ENCODE measurements around the gene RCOR1. TPM values are rescaled to one million over a fixed set of nuclear protein-coding genes. Genes with fewer than 3 reads are reported as not detected.
A peak's percentile ranks its signal among the peaks of the same experiment; 100 is the strongest.

Gene RCOR1
- total RNA-seq, 5 donors from 2014 or later (not counting 1 experiment from before 2014, with no cell fraction given), result 17.7 to 25.0 (median 18.7) TPM

DNA sequence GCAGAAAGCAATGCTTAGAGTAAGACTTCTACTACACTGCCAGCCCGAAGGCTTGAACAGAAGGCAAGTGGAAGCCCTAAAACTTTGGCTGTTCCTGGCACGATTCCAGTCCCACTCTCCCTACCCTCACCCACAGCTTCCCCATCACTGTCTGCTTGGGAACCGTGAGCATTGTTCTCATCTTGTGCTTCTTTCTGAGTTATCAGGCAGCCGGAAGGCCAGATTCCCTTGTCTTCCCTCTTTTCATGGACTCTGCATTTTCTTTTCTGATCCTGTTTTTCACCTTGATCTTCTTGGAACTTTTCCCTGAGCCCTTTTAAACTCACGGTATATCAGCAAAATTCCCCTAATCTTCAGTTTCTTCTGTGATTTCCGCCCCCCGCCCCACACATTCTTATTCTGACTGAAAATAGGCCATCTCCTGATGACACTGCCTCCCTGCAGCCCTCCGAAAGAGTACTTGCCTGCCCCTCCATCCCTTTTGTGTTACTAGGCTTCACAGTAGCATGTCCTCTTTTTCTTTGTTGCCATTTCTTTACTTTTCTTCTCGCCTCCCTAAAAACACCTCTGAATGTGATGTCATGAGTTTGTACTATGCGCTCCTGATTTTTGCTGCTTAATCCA is 29.9 kb downstream of the RCOR1 start:
- ChIA-PET CTCF (interaction anchor here in 1 of 2 donors (0.5 kb wide), 1 partner anchor 28 kb away, joined by 3 read pairs; no protein-coding TSS in a partner anchor), POLR2A (no interaction called here)
- Mint-ChIP-seq H3K27ac (peak overlapping the region in 1 of 2 donors; percentile 3), H3K36me3 (peaks cover 8% of the 10 kb centered on the region), H3K4me3 (no peak overlapping the region), H3K9me3 (no peaks in the 10 kb centered on the region), H3K27me3 (no peaks in the 10 kb centered on the region), H3K4me1 (peaks cover 50 to 57% (median 53%) of the 10 kb centered on the region in 3 donors)
- 52% methylated on average over 8 of the region's 10 CpGs for WGBS (ENCODE audit: insufficient coverage)
- Histone ChIP-seq H3K4me1 (ENCODE audit: control insufficient read depth in 1 of 2, extremely low read depth in 1 of 2, insufficient read depth in 2 of 2, low read length in 2 of 2) (no peaks in the 10 kb centered on the region), H3K36me3 (ENCODE audit: control insufficient read depth in 2 of 2, extremely low read depth in 1 of 2, insufficient read depth in 1 of 2, low read length in 1 of 2) (no peaks in the 10 kb centered on the region), H3K9me3 (no peaks in the 10 kb centered on the region), H3K27ac (ENCODE audit: low read length) (no peak overlapping the region), H3K27me3 (replicated peaks in 1 of 2; ENCODE audit: control insufficient read depth in 2 of 2, extremely low read depth in 1 of 2, insufficient read depth in 2 of 2, low read length in 1 of 2) (no peaks in the 10 kb centered on the region), H3K4me3 (ENCODE audit: control insufficient read depth in 1 of 2, extremely low read depth in 1 of 2, low read length in 1 of 2) (no peak overlapping the region)
- ATAC-seq (replicated peaks in 1 of 4) (no peak), DNase-seq (no peak)

DNA sequence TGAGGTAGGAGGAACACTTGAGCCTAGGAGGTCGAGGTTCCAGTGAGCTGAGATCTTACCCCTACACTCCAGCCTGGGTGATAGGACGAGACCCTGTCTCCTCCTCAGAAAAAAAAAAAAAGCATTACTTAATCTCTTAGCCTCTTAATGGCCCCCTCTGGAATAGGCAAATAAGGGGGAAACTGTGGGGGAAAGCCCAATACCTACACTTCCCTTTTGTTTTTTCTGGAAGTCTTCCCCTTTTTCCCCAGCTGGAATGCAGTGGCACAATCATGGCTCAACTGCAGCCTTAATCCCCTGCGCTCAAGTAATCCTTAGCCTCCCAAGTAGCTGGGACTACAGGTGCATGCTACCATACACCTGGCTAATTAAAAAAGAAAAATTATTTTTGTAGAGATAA is 32.2 kb downstream of the RCOR1 start:
- Mint-ChIP-seq H3K4me3 (no peak overlapping the region), H3K27me3 (no peaks in the 10 kb centered on the region), H3K36me3 (peaks cover 13% of the 10 kb centered on the region), H3K9me3 (no peaks in the 10 kb centered on the region), H3K27ac (no peak overlapping the region), H3K4me1 (peaks cover 50 to 54% (median 52%) of the 10 kb centered on the region in 3 donors)
- DNase-seq (no peak), ATAC-seq (replicated peaks in 1 of 4) (no peak)
- H3K4me1 ChIP-seq (ENCODE audit: control insufficient read depth in 1 of 2, extremely low read depth in 1 of 2, insufficient read depth in 2 of 2, low read length in 2 of 2), result no peaks in the 10 kb centered on the region
- H3K27ac ChIP-seq (ENCODE audit: low read length), result no peak overlapping the region
- no CpG with 5 or more reads among the region's 3 CpGs for WGBS (ENCODE audit: insufficient coverage)
- no peak overlapping the region for H3K4me3 ChIP-seq (ENCODE audit: control insufficient read depth in 1 of 2, extremely low read depth in 1 of 2, low read length in 1 of 2)
- ChIA-PET POLR2A (no interaction called here), CTCF (interaction anchor here in 1 of 2 donors (0.6 kb wide), 1 partner anchor 30 kb away, joined by 3 read pairs; no protein-coding TSS in a partner anchor)
- H3K27me3 ChIP-seq (replicated peaks in 1 of 2; ENCODE audit: control insufficient read depth in 2 of 2, extremely low read depth in 1 of 2, insufficient read depth in 2 of 2, low read length in 1 of 2), result no peaks in the 10 kb centered on the region
- no peaks in the 10 kb centered on the region for H3K9me3 ChIP-seq
- no peaks in the 10 kb centered on the region for H3K36me3 ChIP-seq (ENCODE audit: control insufficient read depth in 2 of 2, extremely low read depth in 1 of 2, insufficient read depth in 1 of 2, low read length in 1 of 2)

DNA sequence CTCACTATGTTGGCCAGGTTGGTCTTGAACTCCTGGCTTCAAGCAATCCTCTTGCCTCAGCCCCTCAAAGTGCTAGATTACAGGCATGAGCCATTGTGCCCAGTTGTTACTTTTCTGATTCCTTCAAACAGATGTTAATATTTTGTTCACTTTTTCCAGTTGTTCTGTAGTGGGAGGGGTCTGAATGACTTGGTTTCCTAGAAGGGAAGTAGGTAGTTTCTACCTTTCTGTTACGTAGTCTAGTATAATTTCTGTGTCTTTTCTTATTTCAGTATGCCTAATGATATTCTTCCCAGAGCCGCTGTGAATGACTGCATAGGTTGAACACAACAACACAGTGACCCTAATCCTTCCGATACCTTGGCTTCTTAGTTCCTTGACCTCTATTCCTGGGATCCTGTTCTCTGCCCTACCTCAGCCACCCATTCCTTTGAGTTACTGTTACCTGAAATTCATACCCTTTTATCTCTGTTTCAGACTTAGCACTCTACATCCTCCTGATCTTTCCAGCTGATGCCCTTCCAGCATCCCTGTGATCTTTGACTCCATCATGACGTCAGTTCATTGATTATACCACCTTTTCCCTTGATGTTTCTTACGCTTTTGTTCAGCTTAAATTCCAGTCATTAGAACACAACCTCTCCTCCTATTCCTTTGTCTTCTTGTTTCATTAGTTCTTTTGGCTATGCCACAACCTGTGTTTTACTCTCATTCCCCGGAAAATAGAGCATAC is 33.3 kb downstream of the RCOR1 start:
- H3K9me3 Mint-ChIP-seq, result no peaks in the 10 kb centered on the region
- DNase-seq, result no peak
- no peaks in the 10 kb centered on the region for H3K4me1 ChIP-seq (ENCODE audit: control insufficient read depth in 1 of 2, extremely low read depth in 1 of 2, insufficient read depth in 2 of 2, low read length in 2 of 2)
- 94% methylated on average over 4 of the region's 6 CpGs for WGBS (ENCODE audit: insufficient coverage)
- CTCF ChIA-PET, result interaction anchor here in 1 of 2 donors (0.6 kb wide), 1 partner anchor 110 kb away, joined by 3 read pairs; no protein-coding TSS in a partner anchor
- peaks cover 52 to 55% (median 55%) of the 10 kb centered on the region in 3 donors for H3K4me1 Mint-ChIP-seq
- H3K9me3 ChIP-seq, result no peaks in the 10 kb centered on the region
- H3K4me3 ChIP-seq (ENCODE audit: control insufficient read depth in 1 of 2, extremely low read depth in 1 of 2, low read length in 1 of 2), result no peak overlapping the region
- no peaks in the 10 kb centered on the region for H3K36me3 ChIP-seq (ENCODE audit: control insufficient read depth in 2 of 2, extremely low read depth in 1 of 2, insufficient read depth in 1 of 2, low read length in 1 of 2)
- POLR2A ChIA-PET, result no interaction called here
- no peak overlapping the region for H3K27ac Mint-ChIP-seq
- H3K4me3 Mint-ChIP-seq, result no peak overlapping the region
- no peaks in the 10 kb centered on the region for H3K27me3 ChIP-seq (replicated peaks in 1 of 2; ENCODE audit: control insufficient read depth in 2 of 2, extremely low read depth in 1 of 2, insufficient read depth in 2 of 2, low read length in 1 of 2)
- no peak for ATAC-seq (replicated peaks in 1 of 4)
- no peak overlapping the region for H3K27ac ChIP-seq (ENCODE audit: low read length)
- peaks cover 16% of the 10 kb centered on the region for H3K36me3 Mint-ChIP-seq
- no peaks in the 10 kb centered on the region for H3K27me3 Mint-ChIP-seq

DNA sequence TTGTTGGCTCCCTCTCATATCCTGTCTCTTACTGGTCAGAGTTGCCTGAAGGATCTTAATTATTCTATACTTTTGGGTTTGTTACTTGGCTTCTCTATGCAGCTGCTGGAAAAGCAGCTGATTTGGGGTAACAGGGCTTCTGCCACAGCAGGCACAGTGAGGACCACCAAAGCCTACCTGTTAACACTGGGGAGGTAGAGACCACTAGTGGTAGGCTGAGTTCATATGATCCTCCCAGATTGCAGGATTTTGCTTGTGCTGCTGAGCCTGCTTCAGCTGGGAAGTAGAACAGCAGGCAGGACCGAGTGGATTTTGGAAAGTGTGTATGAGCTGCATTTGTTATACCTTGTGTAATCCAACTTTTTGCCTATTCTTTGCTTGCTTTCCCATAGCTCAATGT is 34.1 kb downstream of the RCOR1 start:
- Mint-ChIP-seq H3K27ac (no peak overlapping the region), H3K4me1 (peaks cover 44 to 48% (median 47%) of the 10 kb centered on the region in 3 donors), H3K9me3 (no peaks in the 10 kb centered on the region), H3K4me3 (no peak overlapping the region), H3K27me3 (no peaks in the 10 kb centered on the region), H3K36me3 (peaks cover 14% of the 10 kb centered on the region)
- no peaks in the 10 kb centered on the region for H3K4me1 ChIP-seq (ENCODE audit: control insufficient read depth in 1 of 2, extremely low read depth in 1 of 2, insufficient read depth in 2 of 2, low read length in 2 of 2)
- ChIA-PET CTCF (no interaction called here), POLR2A (interaction anchor here in 1 of 2 donors (0.5 kb wide), 1 partner anchor 9 kb away, joined by 10 read pairs; no protein-coding TSS in a partner anchor)
- no CpG with 5 or more reads among the region's 1 CpG for WGBS (ENCODE audit: insufficient coverage)
- H3K36me3 ChIP-seq (ENCODE audit: control insufficient read depth in 2 of 2, extremely low read depth in 1 of 2, insufficient read depth in 1 of 2, low read length in 1 of 2), result no peaks in the 10 kb centered on the region
- no peak for ATAC-seq (replicated peaks in 1 of 4)
- no peak overlapping the region for H3K27ac ChIP-seq (ENCODE audit: low read length)
- H3K9me3 ChIP-seq, result no peaks in the 10 kb centered on the region
- H3K27me3 ChIP-seq (replicated peaks in 1 of 2; ENCODE audit: control insufficient read depth in 2 of 2, extremely low read depth in 1 of 2, insufficient read depth in 2 of 2, low read length in 1 of 2), result no peaks in the 10 kb centered on the region
- H3K4me3 ChIP-seq (ENCODE audit: control insufficient read depth in 1 of 2, extremely low read depth in 1 of 2, low read length in 1 of 2), result no peak overlapping the region
- no peak for DNase-seq

GRCh38 chr14:102629011-102629444 is 36.6 kb downstream of the RCOR1 start:
- ChIA-PET CTCF (interaction anchor here (0.6 to 0.7 kb wide), 2 partner anchors 17 to 40 kb away, joined by 3 read pairs; no protein-coding TSS in a partner anchor), POLR2A (no interaction called here)
- Mint-ChIP-seq H3K9me3 (no peaks in the 10 kb centered on the region), H3K4me1 (peaks cover 34 to 41% (median 39%) of the 10 kb centered on the region in 3 donors), H3K36me3 (peaks cover 14% of the 10 kb centered on the region), H3K27me3 (no peaks in the 10 kb centered on the region), H3K4me3 (no peak overlapping the region), H3K27ac (peak overlapping the region in 1 of 2 donors; percentile 2)
- Histone ChIP-seq H3K27ac (ENCODE audit: low read length) (no peak overlapping the region), H3K4me1 (ENCODE audit: control insufficient read depth in 1 of 2, extremely low read depth in 1 of 2, insufficient read depth in 2 of 2, low read length in 2 of 2) (no peaks in the 10 kb centered on the region), H3K4me3 (ENCODE audit: control insufficient read depth in 1 of 2, extremely low read depth in 1 of 2, low read length in 1 of 2) (no peak overlapping the region), H3K9me3 (no peaks in the 10 kb centered on the region), H3K36me3 (ENCODE audit: control insufficient read depth in 2 of 2, extremely low read depth in 1 of 2, insufficient read depth in 1 of 2, low read length in 1 of 2) (no peaks in the 10 kb centered on the region), H3K27me3 (replicated peaks in 1 of 2; ENCODE audit: control insufficient read depth in 2 of 2, extremely low read depth in 1 of 2, insufficient read depth in 2 of 2, low read length in 1 of 2) (no peaks in the 10 kb centered on the region)
- no peak for DNase-seq
- ATAC-seq (replicated peaks in 1 of 4), result no peak
- WGBS (ENCODE audit: insufficient coverage), result 43% methylated on average over 1 of the region's 8 CpGs

DNA sequence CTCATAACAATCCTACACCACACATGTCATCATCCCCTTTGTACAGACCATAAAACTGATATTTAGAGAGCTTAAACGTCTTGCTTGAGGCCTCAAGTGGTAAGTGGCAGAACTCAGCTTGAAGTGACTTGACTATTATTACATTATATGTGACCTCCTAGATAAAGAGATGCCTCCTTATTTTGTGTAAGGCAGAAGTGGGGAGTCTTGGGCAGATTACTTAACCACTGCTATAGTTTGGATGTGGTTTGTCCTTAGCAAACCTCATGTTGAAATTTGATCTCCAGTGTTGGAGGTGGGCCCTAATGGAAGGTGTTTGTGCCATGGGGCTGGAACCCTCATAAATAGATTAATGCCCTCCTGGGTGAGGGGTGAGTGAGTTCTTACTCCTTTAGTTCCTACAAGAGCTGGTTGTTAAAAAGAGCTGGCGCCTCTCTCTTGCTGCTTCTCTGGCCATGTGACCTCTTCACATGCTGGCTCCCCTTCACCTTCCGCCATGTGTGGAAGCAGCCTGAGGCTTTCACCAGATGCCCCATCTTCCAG is 37.4 kb downstream of the RCOR1 start:
- H3K9me3 ChIP-seq, result no peaks in the 10 kb centered on the region

More for the DNA sequence above, 37.4 kb downstream of the RCOR1 start:
- WGBS (ENCODE audit: insufficient coverage), result 83% methylated on average over 3 of the region's 3 CpGs
- ATAC-seq (replicated peaks in 1 of 4) (no peak), DNase-seq (no peak)
- H3K4me1 Mint-ChIP-seq, result peaks cover 37 to 45% (median 43%) of the 10 kb centered on the region in 3 donors
- H3K27me3 Mint-ChIP-seq, result no peaks in the 10 kb centered on the region
- CTCF ChIA-PET, result interaction anchor here (0.6 to 0.8 kb wide), 3 partner anchors 16 to 41 kb away, joined by 3 read pairs; no protein-coding TSS in a partner anchor
- Histone ChIP-seq H3K27ac (ENCODE audit: low read length) (no peak overlapping the region), H3K4me3 (ENCODE audit: control insufficient read depth in 1 of 2, extremely low read depth in 1 of 2, low read length in 1 of 2) (no peak overlapping the region), H3K27me3 (replicated peaks in 1 of 2; ENCODE audit: control insufficient read depth in 2 of 2, extremely low read depth in 1 of 2, insufficient read depth in 2 of 2, low read length in 1 of 2) (no peaks in the 10 kb centered on the region), H3K4me1 (ENCODE audit: control insufficient read depth in 1 of 2, extremely low read depth in 1 of 2, insufficient read depth in 2 of 2, low read length in 2 of 2) (no peaks in the 10 kb centered on the region), H3K36me3 (ENCODE audit: control insufficient read depth in 2 of 2, extremely low read depth in 1 of 2, insufficient read depth in 1 of 2, low read length in 1 of 2) (no peaks in the 10 kb centered on the region)
- H3K36me3 Mint-ChIP-seq, result peaks cover 14% of the 10 kb centered on the region
- H3K4me3 Mint-ChIP-seq, result no peak overlapping the region
- no peaks in the 10 kb centered on the region for H3K9me3 Mint-ChIP-seq
- H3K27ac Mint-ChIP-seq, result no peak overlapping the region
- POLR2A ChIA-PET, result no interaction called here

Data from T-cell (primary cell).